A549 (cell line): Measurements from ENCODE around the gene ADIRF. TPM values are rescaled to one million over a fixed set of nuclear protein-coding genes. Genes with fewer than 3 reads are reported as not detected.

Experiments used
- ATAC-seq, 2 experiments: fragments of 200-7000 bp in 1 of 2; fragments of >200 bp in 1 of 2; cut with Nextera tagmentation in 1 of 2; cut with Tn5 transposase in 1 of 2; 3 replicates each; pipeline versions ENCODE4 v1.8.0 to v1.9.1; 2018 to 2020; ENCODE audit warnings: mild to moderate bottlenecking in 1 of 2, moderate library complexity in 1 of 2
- CTCF ChIA-PET: fragments of 300-600 bp; sonication (Branson Sonifier 250); formaldehyde crosslinking; extraction: SDS; loops from one replicate; lab custom pipeline; 2021; ENCODE audit warnings: antibody characterized with exemption, inconsistent platforms; lab: Yijun Ruan, JAX
- POLR2A ChIA-PET: fragments of 350-600 bp; formaldehyde crosslinking; extraction: SDS; loops from one replicate; lab custom pipeline; 2021; ENCODE audit warnings: antibody characterized with exemption, inconsistent platforms; lab: Yijun Ruan, JAX
- DNase-seq, 2 experiments: peaks; one replicate each; pipeline versions ENCODE4 v3.0.0 to v3.0.0-alpha.2; 2011 to 2016; ENCODE audit warnings: low read depth in 1 of 2, low spot score in 1 of 2
- FAIRE-seq: peaks from 2 replicates; lab custom pipeline; 2011; peaks lifted over from hg19 to GRCh38; lab: Jason Lieb, UNC
- H3K27ac ChIP-seq, 2 experiments: fragments of >200 bp; sonication (Bioruptor Twin); formaldehyde crosslinking; 3 replicates each; pipeline ENCODE4 v1.5.1; 2016 to 2017
- H3K4me1 ChIP-seq: fragments of >200 bp; sonication (Bioruptor Twin); formaldehyde crosslinking; 3 replicates; pipeline ENCODE4 v1.6.1; 2016
- H3K4me2 ChIP-seq: fragments of >200 bp; sonication (Bioruptor Twin); formaldehyde crosslinking; 3 replicates; pipeline ENCODE4 v1.6.1; 2016
- H3K4me3 ChIP-seq: fragments of >200 bp; sonication (Bioruptor Twin); formaldehyde crosslinking; 3 replicates; pipeline ENCODE4 v1.5.1; 2016
- H3K9me3 ChIP-seq: fragments of >200 bp; sonication (Bioruptor Twin); formaldehyde crosslinking; 3 replicates; pipeline ENCODE4 v1.6.1; 2016
- CBX2 ChIP-seq: fragments of 200-600 bp; sonication (generic); IDR thresholded peaks from 2 replicates; pipeline ENCODE4 v1.6.1; 2016; ENCODE audit warnings: low read depth, mild to moderate bottlenecking, borderline replicate concordance
- CBX8 ChIP-seq: fragments of 200-600 bp; sonication (generic); IDR thresholded peaks from 2 replicates; pipeline ENCODE4 v1.6.1; 2016
- CEBPB ChIP-seq, 2 experiments: fragments of >200 bp in 1 of 2; sonication (Bioruptor Twin) in 1 of 2; formaldehyde crosslinking in 1 of 2; IDR thresholded peaks; 2 replicates each; pipeline ENCODE4 v1.6.1; 2012 to 2016
- CHD2 ChIP-seq: fragments of 150-350 bp; IDR thresholded peaks from 2 replicates; pipeline ENCODE4 v1.6.1; 2014; ENCODE audit warnings: low read length; ENCODE audit not compliant: partially characterized antibody
- FOSB ChIP-seq: fragments of 250-450 bp; sonication (Bioruptor Pico); IDR thresholded peaks from 2 replicates; pipeline ENCODE4 v1.5.0; 2020; ENCODE audit warnings: mild to moderate bottlenecking, moderate library complexity
- HDAC2 ChIP-seq: fragments of 200-600 bp; sonication (generic); IDR thresholded peaks from 2 replicates; pipeline ENCODE4 v1.6.1; 2016
- JUN ChIP-seq, 2 experiments: fragments of >200 bp; sonication (Bioruptor Twin); formaldehyde crosslinking; IDR thresholded peaks; 2 replicates in 1 of 2; 3 replicates in 1 of 2; pipeline ENCODE4 v1.6.1; 2016 to 2017
- JUNB ChIP-seq: fragments of >200 bp; sonication (Bioruptor Twin); formaldehyde crosslinking; IDR thresholded peaks from 2 replicates; pipeline ENCODE4 v1.6.1; 2016
- MAFK ChIP-seq: fragments of 450-650 bp; IDR thresholded peaks from 2 replicates; pipeline ENCODE4 v1.6.1; 2014; ENCODE audit not compliant: partially characterized antibody
- MAZ ChIP-seq: fragments of 150-350 bp; IDR thresholded peaks from 2 replicates; pipeline ENCODE4 v1.6.1; 2014; ENCODE audit warnings: antibody characterized with exemption, low read depth, low read length, borderline replicate concordance
- MYC ChIP-seq: IDR thresholded peaks from 2 replicates; pipeline ENCODE4 v1.6.1; 2012; ENCODE audit warnings: mild to moderate bottlenecking, inconsistent platforms, low read length, improper control_type of control experiment, borderline replicate concordance
- NFE2L2 ChIP-seq: fragments of 150-350 bp; conservative IDR thresholded peaks from 2 replicates; pipeline ENCODE4 v1.6.1; 2014; ENCODE audit warnings: low read length
- NPAS2 ChIP-seq: fragments of 250-450 bp; sonication (Bioruptor Pico); IDR thresholded peaks from 2 replicates; pipeline ENCODE4 v1.8.0; 2022; ENCODE audit warnings: mild to moderate bottlenecking, moderate library complexity, borderline replicate concordance
- NR3C1 ChIP-seq: fragments of >200 bp; sonication (Bioruptor Twin); formaldehyde crosslinking; IDR thresholded peaks from 3 replicates; pipeline ENCODE4 v1.6.1; 2017
- POLR2A ChIP-seq: IDR thresholded peaks from 2 replicates; pipeline ENCODE4 v1.6.1; 2012; ENCODE audit warnings: mild to moderate bottlenecking, low read length
- POLR2AphosphoS2 ChIP-seq: conservative IDR thresholded peaks from 2 replicates; pipeline ENCODE4 v1.6.1; 2012; ENCODE audit warnings: low read length, improper control_type of control experiment, inconsistent platforms
- RAD21 ChIP-seq, 2 experiments: fragments of >200 bp in 1 of 2; sonication (Bioruptor Twin) in 1 of 2; formaldehyde crosslinking in 1 of 2; IDR thresholded peaks in 1 of 2; conservative IDR thresholded peaks in 1 of 2; 2 replicates in 1 of 2; 3 replicates in 1 of 2; pipeline ENCODE4 v1.6.1; 2012 to 2018; ENCODE audit warnings: inconsistent platforms in 1 of 2
- RNF2 ChIP-seq: fragments of 200-600 bp; sonication (generic); IDR thresholded peaks from 2 replicates; pipeline ENCODE4 v1.6.1; 2016; ENCODE audit warnings: low read depth, mild to moderate bottlenecking, antibody characterized with exemption, moderate library complexity, borderline replicate concordance
- TFCP2L1 ChIP-seq: fragments of 250-450 bp; sonication (Bioruptor Pico); IDR thresholded peaks from 2 replicates; pipeline ENCODE4 v1.5.0; 2021; ENCODE audit warnings: mild to moderate bottlenecking
- ZC3H11A ChIP-seq: fragments of 450-650 bp; IDR thresholded peaks from 2 replicates; pipeline ENCODE4 v1.6.1; 2014; ENCODE audit warnings: antibody characterized with exemption, mild to moderate bottlenecking
- ZNF302 ChIP-seq: fragments of 250-450 bp; sonication (Bioruptor Pico); IDR thresholded peaks from 2 replicates; pipeline ENCODE4 v1.9.0; 2021; ENCODE audit warnings: inconsistent platforms, mild to moderate bottlenecking, moderate library complexity
- WGBS: methylation state at CpG from one replicate; pipeline ENCODE4 v1.1.6; 2017; ENCODE audit errors: missing lambda C conversion rate; 5-methylcytosine and 5-hydroxymethylcytosine counted together
- polyA plus RNA-seq, 4 experiments: library from polyadenylated mRNA; depleted of rRNA in 3 of 4; stranded (reverse); fragments of >200 nt; fragmentation: RNase III in 1 of 4; extraction: RNeasy Plus Mini Kit Qiagen cat#74134 plus additional on column Dnase treatment in 1 of 4; gene quantifications; 2 replicates in 3 of 4; 3 replicates in 1 of 4; pipeline ENCODE4 v1.2.3, GENCODE V29; 2011 to 2017
- TF ChIP-seq, protein P1 (sequence below): fragments of >200 bp; sonication (Bioruptor Twin); formaldehyde crosslinking; IDR thresholded peaks from 3 replicates; pipeline ENCODE4 v1.6.1; 2016
- TF ChIP-seq, protein P2 (sequence below): fragments of >200 bp; sonication (Bioruptor Twin); formaldehyde crosslinking; IDR thresholded peaks from 3 replicates; pipeline ENCODE4 v1.5.1; 2016
- TF ChIP-seq, protein P3 (sequence below): IDR thresholded peaks from 2 replicates; pipeline ENCODE4 v1.6.1; 2012; ENCODE audit warnings: low read depth, borderline replicate concordance
- TF ChIP-seq, protein P4 (sequence below): fragments of 150-350 bp; IDR thresholded peaks from 2 replicates; pipeline ENCODE4 v1.6.1; 2014; ENCODE audit warnings: low read depth, mild to moderate bottlenecking, low read length

Gene ADIRF
- polyA plus RNA-seq, 2 of the 4 experiments (the other 2 are of a cell fraction), result not detected

DNA sequence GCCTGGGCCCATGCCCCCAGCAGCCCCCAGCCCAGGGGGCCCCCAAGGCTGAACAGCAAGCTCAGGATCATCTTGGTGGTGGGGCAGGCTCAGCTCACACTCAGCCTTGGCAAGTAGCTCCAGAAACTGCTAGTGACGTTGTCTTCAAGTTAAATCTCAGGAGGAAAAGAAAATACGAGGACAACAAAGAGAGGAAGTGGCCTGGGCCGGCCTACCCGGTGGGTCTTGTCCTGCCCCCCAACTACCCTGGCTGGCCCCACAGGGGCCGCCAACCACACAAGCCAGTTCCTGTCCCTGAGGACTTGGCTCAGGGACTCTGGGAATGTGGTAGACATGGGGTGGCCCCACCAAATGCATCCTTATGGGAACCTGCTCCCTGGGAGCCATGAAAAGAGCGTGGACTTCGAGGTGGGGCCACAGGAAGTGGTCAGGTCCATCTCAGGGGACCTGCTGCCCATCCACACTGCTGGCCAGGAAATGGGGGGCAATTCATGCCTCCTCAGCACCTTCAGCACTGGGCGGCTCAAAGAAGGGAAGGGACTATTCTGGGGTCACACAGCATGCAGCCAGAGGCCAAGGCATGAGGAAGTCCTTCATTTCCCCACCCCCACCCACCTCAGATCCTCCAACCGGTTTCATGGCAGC is 10.7 kb upstream of the ADIRF start, which contains the start of gene MMRN2:
TSS of gene MMRN2 (minus strand) at position 145 of the 645 bp plus-strand sequence. CDS start at position 71, 74 bp downstream.
- DNase-seq, result no peak
- TF ChIP-seq NPAS2 (CRISPR knock-in tag) (no peak), CEBPB (IDR thresholded peaks at IDR 0.05) (no peak), RNF2 (no peak), CBX8 (no peak), JUNB (no peak), JUN (IDR thresholded peaks at IDR 0.05) (no peak), POLR2AphosphoS2 (no peak), HDAC2 (no peak), NFE2L2 (no peak), TFCP2L1 (CRISPR knock-in tag) (no peak)
- TF ChIP-seq, protein P1, sequence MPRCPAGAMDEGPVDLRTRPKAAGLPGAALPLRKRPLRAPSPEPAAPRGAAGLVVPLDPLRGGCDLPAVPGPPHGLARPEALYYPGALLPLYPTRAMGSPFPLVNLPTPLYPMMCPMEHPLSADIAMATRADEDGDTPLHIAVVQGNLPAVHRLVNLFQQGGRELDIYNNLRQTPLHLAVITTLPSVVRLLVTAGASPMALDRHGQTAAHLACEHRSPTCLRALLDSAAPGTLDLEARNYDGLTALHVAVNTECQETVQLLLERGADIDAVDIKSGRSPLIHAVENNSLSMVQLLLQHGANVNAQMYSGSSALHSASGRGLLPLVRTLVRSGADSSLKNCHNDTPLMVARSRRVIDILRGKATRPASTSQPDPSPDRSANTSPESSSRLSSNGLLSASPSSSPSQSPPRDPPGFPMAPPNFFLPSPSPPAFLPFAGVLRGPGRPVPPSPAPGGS, result no peak
- TF ChIP-seq, protein P2, sequence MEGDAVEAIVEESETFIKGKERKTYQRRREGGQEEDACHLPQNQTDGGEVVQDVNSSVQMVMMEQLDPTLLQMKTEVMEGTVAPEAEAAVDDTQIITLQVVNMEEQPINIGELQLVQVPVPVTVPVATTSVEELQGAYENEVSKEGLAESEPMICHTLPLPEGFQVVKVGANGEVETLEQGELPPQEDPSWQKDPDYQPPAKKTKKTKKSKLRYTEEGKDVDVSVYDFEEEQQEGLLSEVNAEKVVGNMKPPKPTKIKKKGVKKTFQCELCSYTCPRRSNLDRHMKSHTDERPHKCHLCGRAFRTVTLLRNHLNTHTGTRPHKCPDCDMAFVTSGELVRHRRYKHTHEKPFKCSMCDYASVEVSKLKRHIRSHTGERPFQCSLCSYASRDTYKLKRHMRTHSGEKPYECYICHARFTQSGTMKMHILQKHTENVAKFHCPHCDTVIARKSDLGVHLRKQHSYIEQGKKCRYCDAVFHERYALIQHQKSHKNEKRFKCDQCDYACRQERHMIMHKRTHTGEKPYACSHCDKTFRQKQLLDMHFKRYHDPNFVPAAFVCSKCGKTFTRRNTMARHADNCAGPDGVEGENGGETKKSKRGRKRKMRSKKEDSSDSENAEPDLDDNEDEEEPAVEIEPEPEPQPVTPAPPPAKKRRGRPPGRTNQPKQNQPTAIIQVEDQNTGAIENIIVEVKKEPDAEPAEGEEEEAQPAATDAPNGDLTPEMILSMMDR, result no peak
- TF ChIP-seq, protein P3, sequence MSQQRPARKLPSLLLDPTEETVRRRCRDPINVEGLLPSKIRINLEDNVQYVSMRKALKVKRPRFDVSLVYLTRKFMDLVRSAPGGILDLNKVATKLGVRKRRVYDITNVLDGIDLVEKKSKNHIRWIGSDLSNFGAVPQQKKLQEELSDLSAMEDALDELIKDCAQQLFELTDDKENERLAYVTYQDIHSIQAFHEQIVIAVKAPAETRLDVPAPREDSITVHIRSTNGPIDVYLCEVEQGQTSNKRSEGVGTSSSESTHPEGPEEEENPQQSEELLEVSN, result no peak
- Histone ChIP-seq H3K4me2 (peak within 1 kb of the TSS; percentile 76), H3K4me3 (no peak within 1 kb of the TSS), H3K4me1 (peaks cover 56% of the 10 kb centered on the region), H3K9me3 (no peaks in the 10 kb centered on the region), H3K27ac (peak within 1 kb of the TSS; percentile 68 to 89)
- CTCF ChIA-PET, result interaction anchor here (0.6 to 5.6 kb wide), 11 partner anchors 8 to 692 kb away, joined by 3 to 42 read pairs (median 3); partner anchors contain the start of gene ADIRF
- ATAC-seq, result no peak
- POLR2A ChIA-PET, result interaction anchor here (1.8 kb wide), 1 partner anchor 13 kb away, joined by 5 read pairs; no protein-coding TSS in a partner anchor
- FAIRE-seq, result no peak
- WGBS, result 91% methylated on average over 8 of the region's 9 CpGs

DNA sequence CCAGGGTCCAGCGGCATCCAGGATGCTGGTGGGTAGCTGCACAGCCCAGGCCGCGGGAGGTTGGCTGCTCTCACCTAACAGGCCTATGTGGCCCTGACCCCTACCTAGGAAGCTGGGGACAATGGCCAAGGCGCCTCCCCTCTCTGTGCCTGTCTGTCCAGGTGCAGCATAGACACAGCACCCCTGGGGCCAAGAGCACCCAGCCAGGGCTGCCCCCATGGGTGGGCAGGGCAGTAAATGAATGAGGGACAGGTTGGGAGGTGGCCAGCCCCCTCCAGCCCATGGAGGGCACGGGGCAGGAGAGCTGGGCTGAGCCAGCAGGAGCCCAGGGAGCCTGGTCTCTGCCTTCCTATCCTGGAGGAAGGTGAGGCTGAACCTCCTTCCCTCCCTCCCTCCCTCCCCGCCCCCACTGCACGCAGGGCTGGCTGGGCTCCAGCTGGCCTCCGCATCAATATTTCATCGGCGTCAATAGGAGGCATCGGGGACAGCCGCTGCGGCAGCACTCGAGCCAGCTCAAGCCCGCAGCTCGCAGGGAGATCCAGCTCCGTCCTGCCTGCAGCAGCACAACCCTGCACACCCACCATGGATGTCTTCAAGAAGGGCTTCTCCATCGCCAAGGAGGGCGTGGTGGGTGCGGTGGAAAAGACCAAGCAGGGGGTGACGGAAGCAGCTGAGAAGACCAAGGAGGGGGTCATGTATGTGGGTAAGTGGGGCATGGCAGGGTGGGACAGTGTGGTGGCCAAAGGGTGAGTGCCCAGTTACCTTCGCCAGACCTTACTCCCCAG is 10.0 kb upstream of the ADIRF start, which contains the start of gene SNCG:
TSS of gene SNCG (plus strand) at position 484 of the 785 bp plus-strand sequence. CDS start at position 583, 99 bp downstream.
- CTCF ChIA-PET, result interaction anchor here (0.6 to 5.6 kb wide), 9 partner anchors 10 to 776 kb away, joined by 3 to 23 read pairs (median 3); partner anchors contain the start of gene ADIRF
- TF ChIP-seq ZC3H11A, result no peak
- no peak for TF ChIP-seq CBX2
- TF ChIP-seq ZNF302 (CRISPR knock-in tag), result no peak
- TF ChIP-seq CHD2, result no peak
- no peak for TF ChIP-seq RAD21 (conservative IDR thresholded peaks at IDR 0.05 in 1 of 2, IDR thresholded peaks at IDR 0.05 in 1 of 2)
- no peak for TF ChIP-seq NR3C1
- TF ChIP-seq TFCP2L1 (CRISPR knock-in tag), result no peak
- TF ChIP-seq MYC, result no peak
- no peak for TF ChIP-seq MAFK
- TF ChIP-seq MAZ, result no peak
- TF ChIP-seq POLR2A, result no peak
- no peak for TF ChIP-seq RNF2
- TF ChIP-seq, protein P4, sequence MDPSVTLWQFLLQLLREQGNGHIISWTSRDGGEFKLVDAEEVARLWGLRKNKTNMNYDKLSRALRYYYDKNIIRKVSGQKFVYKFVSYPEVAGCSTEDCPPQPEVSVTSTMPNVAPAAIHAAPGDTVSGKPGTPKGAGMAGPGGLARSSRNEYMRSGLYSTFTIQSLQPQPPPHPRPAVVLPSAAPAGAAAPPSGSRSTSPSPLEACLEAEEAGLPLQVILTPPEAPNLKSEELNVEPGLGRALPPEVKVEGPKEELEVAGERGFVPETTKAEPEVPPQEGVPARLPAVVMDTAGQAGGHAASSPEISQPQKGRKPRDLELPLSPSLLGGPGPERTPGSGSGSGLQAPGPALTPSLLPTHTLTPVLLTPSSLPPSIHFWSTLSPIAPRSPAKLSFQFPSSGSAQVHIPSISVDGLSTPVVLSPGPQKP, result no peak
- TF ChIP-seq FOSB (CRISPR knock-in tag), result no peak
- TF ChIP-seq, all 56 proteins: peak for 0
- no peaks in the 10 kb centered on the region for H3K9me3 ChIP-seq
- peaks cover 56% of the 10 kb centered on the region for H3K4me1 ChIP-seq
- DNase-seq, result no peak
- WGBS, result 79% methylated on average over 18 of the region's 22 CpGs
- 0 out of 3 replicates have a peak within 1 kb of the TSS, but pooled peaks have one; percentile 12 for H3K4me3 ChIP-seq
- no peak for FAIRE-seq
- peak in 1 of 2 experiments; percentile 14; a peak in 3 of 6 replicates for ATAC-seq
- peak within 1 kb of the TSS; percentile 68 to 89 for H3K27ac ChIP-seq
- POLR2A ChIA-PET, result interaction anchor here (1.2 kb wide), 1 partner anchor 11 kb away, joined by 3 read pairs; no protein-coding TSS in a partner anchor
- H3K4me2 ChIP-seq, result peak within 1 kb of the TSS; percentile 76
